CD8-positive, alpha-beta memory T cell (primary cell): ENCODE data around the gene B4GALT6. TPM values are rescaled to one million over a fixed set of nuclear protein-coding genes. Genes with fewer than 3 reads are reported as not detected.
A peak's percentile ranks its signal among the peaks of the same experiment; 100 is the strongest.

Experiments
- CTCF ChIA-PET: fragments of 350-600 bp; sonication (Branson Sonifier 250); formaldehyde crosslinking; loops from one replicate; lab custom pipeline; 2021; ENCODE audit warnings: antibody characterized with exemption; lab: Charles Lee
- POLR2A ChIA-PET: fragments of 350-600 bp; sonication (Branson Sonifier 250); formaldehyde crosslinking; loops from one replicate; lab custom pipeline; 2021; ENCODE audit warnings: antibody characterized with exemption; lab: Charles Lee
- DNase-seq, 5 donors: peaks; one replicate each; pipeline versions ENCODE4 v3.0.0 to v3.0.0-alpha.2; 2020 to 2022; ENCODE audit warnings: mixed read lengths in 1 of 5
- H3K27ac ChIP-seq: one replicate; pipeline ENCODE4 v1.7.0; 2013; ENCODE audit warnings: low read depth, mild to moderate bottlenecking, low read length, moderate library complexity
- H3K27me3 ChIP-seq: 2 replicates; pipeline ENCODE4 v1.7.0; 2013; ENCODE audit warnings: low read length, mild to moderate bottlenecking; ENCODE audit not compliant: insufficient read depth, poor library complexity, severe bottlenecking
- H3K36me3 ChIP-seq: 2 replicates; pipeline ENCODE4 v1.7.0; 2013; ENCODE audit warnings: mild to moderate bottlenecking, low read length, moderate library complexity; ENCODE audit not compliant: insufficient read depth
- H3K4me1 ChIP-seq: 2 replicates; pipeline ENCODE4 v1.7.0; 2013; ENCODE audit warnings: mild to moderate bottlenecking, low read length, moderate library complexity; ENCODE audit not compliant: insufficient read depth
- H3K4me3 ChIP-seq: 2 replicates; pipeline ENCODE4 v1.7.0; 2013; ENCODE audit warnings: mild to moderate bottlenecking, low read length
- H3K9me3 ChIP-seq: 2 replicates; pipeline ENCODE4 v1.7.0; 2013; ENCODE audit warnings: mild to moderate bottlenecking, low read length
- H3K27ac Mint-ChIP-seq, 8 donors: one replicate each; pipeline ENCODE4 v1.8.0; 2020 to 2021; ENCODE audit warnings: mixed read lengths in 8 of 8, mild to moderate bottlenecking in 6 of 8, inconsistent platforms in 3 of 8, moderate library complexity in 3 of 8
- H3K27me3 Mint-ChIP-seq, 2 donors: one replicate each; pipeline ENCODE4 v1.8.0; 2020 to 2021; ENCODE audit warnings: mixed read lengths in 2 of 2, mild to moderate bottlenecking in 1 of 2, moderate library complexity in 1 of 2
- H3K36me3 Mint-ChIP-seq, 3 donors: one replicate each; pipeline ENCODE4 v1.8.0; 2020 to 2021; ENCODE audit warnings: mixed read lengths in 3 of 3, inconsistent platforms in 1 of 3, mild to moderate bottlenecking in 1 of 3
- H3K4me1 Mint-ChIP-seq, 3 donors: one replicate each; pipeline ENCODE4 v1.8.0; 2020 to 2021; ENCODE audit warnings: mixed read lengths in 3 of 3, inconsistent platforms in 1 of 3, mild to moderate bottlenecking in 1 of 3
- H3K4me3 Mint-ChIP-seq, 7 donors: one replicate each; pipeline ENCODE4 v1.8.0; 2020 to 2021; ENCODE audit warnings: mixed read lengths in 7 of 7, mild to moderate bottlenecking in 6 of 7, moderate library complexity in 4 of 7, inconsistent platforms in 2 of 7
- H3K9me3 Mint-ChIP-seq, 5 donors: one replicate each; pipeline ENCODE4 v1.8.0; 2020 to 2022; ENCODE audit warnings: mixed read lengths in 5 of 5, mild to moderate bottlenecking in 3 of 5, moderate library complexity in 2 of 5, inconsistent platforms in 1 of 5
- polyA plus RNA-seq: library from polyadenylated mRNA; unstranded; fragments of 300-500 nt; fragmentation: Illumina TruSeq; gene quantifications from one replicate; pipeline ENCODE4 v1.2.3, GENCODE V29; 2021
- total RNA-seq, 2 experiments: library from RNA; stranded (reverse); gene quantifications; one replicate each; pipeline ENCODE4 v1.2.3, GENCODE V29; 2021

Gene B4GALT6
- total and polyA plus RNA-seq, 3 experiments from 2014 or later = 0.18 to 5.1 (median 3.4) TPM

DNA sequence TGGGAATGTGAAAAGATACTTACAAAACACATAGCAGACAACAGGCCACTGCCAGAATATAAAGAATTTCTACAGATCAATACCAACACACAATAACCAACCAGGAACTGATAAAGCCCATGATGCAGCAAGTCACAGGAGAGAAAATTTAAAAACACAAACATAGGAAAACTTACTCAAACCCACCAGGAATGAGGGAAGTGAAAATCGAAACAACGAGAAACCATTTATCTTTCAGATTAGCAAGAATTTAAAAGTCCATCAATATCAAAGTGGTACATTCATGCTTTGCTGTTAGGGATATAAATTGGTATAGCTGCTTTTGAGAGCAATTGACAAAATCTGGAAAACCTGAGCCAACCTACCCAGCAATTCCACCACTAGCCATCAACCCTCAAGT, 27.6 kb downstream of the B4GALT6 start:
- Histone ChIP-seq H3K36me3 (no peaks in the 10 kb centered on the region), H3K4me1 (no peaks in the 10 kb centered on the region), H3K27me3 (no peaks in the 10 kb centered on the region), H3K27ac (no peak overlapping the region), H3K9me3 (no peaks in the 10 kb centered on the region), H3K4me3 (no peak overlapping the region)
- ChIA-PET POLR2A (no interaction called here), CTCF (no interaction called here)
- H3K4me3 Mint-ChIP-seq = no peak overlapping the region
- H3K9me3 Mint-ChIP-seq = peaks cover 0 to 2% (median 0%) of the 10 kb centered on the region in 5 donors
- DNase-seq = no peak
- H3K27ac Mint-ChIP-seq = no peak overlapping the region
- no peaks in the 10 kb centered on the region for H3K36me3 Mint-ChIP-seq
- peaks cover 16 to 39% of the 10 kb centered on the region in 2 donors for H3K27me3 Mint-ChIP-seq
- peaks cover 6 to 20% (median 7%) of the 10 kb centered on the region in 3 donors for H3K4me1 Mint-ChIP-seq

DNA sequence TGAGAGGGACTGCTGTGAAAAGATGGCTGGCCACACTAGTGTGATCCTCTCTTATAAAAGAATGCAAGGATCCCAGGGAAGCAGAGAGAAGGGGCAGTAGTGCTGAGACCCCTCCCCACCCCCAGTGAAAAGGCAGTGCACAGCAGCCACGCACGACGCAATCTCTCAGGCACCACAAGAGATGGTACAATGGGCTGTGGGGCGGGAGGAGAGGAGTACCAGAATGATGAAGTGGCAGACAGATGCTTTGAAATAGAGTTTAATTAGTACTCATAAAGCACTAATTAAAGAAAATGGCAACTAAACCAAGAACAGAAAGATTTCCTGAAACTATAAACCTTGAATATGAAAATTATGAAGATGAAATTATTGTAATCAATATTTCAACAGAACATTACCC, 29.0 kb downstream of the B4GALT6 start:
- H3K4me1 ChIP-seq = no peaks in the 10 kb centered on the region
- no peak overlapping the region for H3K27ac Mint-ChIP-seq
- H3K4me3 ChIP-seq = no peak overlapping the region
- POLR2A ChIA-PET = no interaction called here
- H3K9me3 Mint-ChIP-seq = peaks cover 0 to 2% (median 0%) of the 10 kb centered on the region in 5 donors
- H3K4me3 Mint-ChIP-seq = no peak overlapping the region
- CTCF ChIA-PET = no interaction called here
- no peak overlapping the region for H3K27ac ChIP-seq
- no peaks in the 10 kb centered on the region for H3K36me3 Mint-ChIP-seq
- H3K9me3 ChIP-seq = no peaks in the 10 kb centered on the region
- H3K4me1 Mint-ChIP-seq = peaks cover 6 to 20% (median 7%) of the 10 kb centered on the region in 3 donors
- H3K36me3 ChIP-seq = no peaks in the 10 kb centered on the region
- DNase-seq = no peak
- H3K27me3 ChIP-seq = no peaks in the 10 kb centered on the region
- peaks cover 17 to 46% of the 10 kb centered on the region in 2 donors for H3K27me3 Mint-ChIP-seq

DNA sequence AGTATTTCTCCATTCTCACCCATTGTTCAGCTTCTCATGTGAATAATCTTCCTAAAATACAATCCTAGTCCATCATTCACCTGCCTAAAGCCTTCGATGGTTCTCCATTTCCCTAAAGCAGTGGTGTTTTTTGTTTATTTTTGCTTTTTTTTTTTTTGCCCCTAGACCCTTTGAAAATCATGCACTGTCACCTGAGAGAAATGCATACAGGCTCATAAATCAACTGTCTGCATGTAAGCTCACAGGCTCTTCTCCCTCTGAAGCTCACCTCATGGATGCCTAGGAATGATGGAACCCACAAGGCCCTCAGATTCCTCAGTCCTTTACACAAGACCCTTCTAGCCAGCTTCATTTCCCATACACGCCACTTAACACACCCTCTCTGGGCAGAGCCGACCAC, 31.5 kb downstream of the B4GALT6 start:
- Histone ChIP-seq H3K9me3 (no peaks in the 10 kb centered on the region), H3K4me1 (no peaks in the 10 kb centered on the region), H3K4me3 (no peak overlapping the region), H3K27ac (no peak overlapping the region), H3K27me3 (no peaks in the 10 kb centered on the region), H3K36me3 (no peaks in the 10 kb centered on the region)
- Mint-ChIP-seq H3K27ac (no peak overlapping the region), H3K4me1 (peaks cover 0 to 2% (median 2%) of the 10 kb centered on the region in 3 donors), H3K27me3 (peaks cover 17 to 44% of the 10 kb centered on the region in 2 donors), H3K4me3 (no peak overlapping the region), H3K36me3 (no peaks in the 10 kb centered on the region), H3K9me3 (peaks cover 0 to 2% (median 0%) of the 10 kb centered on the region in 5 donors)
- DNase-seq = no peak
- ChIA-PET POLR2A (no interaction called here), CTCF (no interaction called here)

DNA sequence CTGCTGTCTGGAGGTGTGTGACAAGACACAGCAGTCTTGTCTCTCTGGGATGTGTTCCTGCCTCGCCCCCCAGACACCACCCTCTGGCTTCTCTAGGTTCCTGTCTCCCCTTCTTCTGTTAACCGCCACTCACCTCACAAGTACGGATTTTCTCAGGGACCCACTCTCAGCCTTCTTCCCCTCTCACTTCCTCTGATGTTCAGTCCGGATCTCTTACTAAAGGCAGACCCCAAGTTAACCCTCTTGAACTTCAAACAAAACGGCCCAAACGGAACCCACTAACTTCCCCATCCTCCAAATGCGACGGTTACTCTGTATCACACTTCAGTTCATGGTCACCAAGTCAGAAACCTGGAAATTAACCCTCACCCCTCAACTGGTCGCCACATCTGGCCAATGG, 32.0 kb downstream of the B4GALT6 start:
- H3K4me3 ChIP-seq = no peak overlapping the region
- H3K36me3 ChIP-seq = no peaks in the 10 kb centered on the region
- Mint-ChIP-seq H3K36me3 (no peaks in the 10 kb centered on the region), H3K27ac (peak overlapping the region in 1 of 8 donors; percentile 7), H3K9me3 (peaks cover 0 to 2% (median 0%) of the 10 kb centered on the region in 5 donors), H3K4me1 (peaks cover 0 to 2% (median 0%) of the 10 kb centered on the region in 3 donors), H3K4me3 (no peak overlapping the region), H3K27me3 (peaks cover 17 to 44% of the 10 kb centered on the region in 2 donors)
- no peak overlapping the region for H3K27ac ChIP-seq
- DNase-seq = no peak
- no peaks in the 10 kb centered on the region for H3K27me3 ChIP-seq
- POLR2A ChIA-PET = no interaction called here
- CTCF ChIA-PET = no interaction called here
- H3K4me1 ChIP-seq = no peaks in the 10 kb centered on the region
- no peaks in the 10 kb centered on the region for H3K9me3 ChIP-seq

DNA sequence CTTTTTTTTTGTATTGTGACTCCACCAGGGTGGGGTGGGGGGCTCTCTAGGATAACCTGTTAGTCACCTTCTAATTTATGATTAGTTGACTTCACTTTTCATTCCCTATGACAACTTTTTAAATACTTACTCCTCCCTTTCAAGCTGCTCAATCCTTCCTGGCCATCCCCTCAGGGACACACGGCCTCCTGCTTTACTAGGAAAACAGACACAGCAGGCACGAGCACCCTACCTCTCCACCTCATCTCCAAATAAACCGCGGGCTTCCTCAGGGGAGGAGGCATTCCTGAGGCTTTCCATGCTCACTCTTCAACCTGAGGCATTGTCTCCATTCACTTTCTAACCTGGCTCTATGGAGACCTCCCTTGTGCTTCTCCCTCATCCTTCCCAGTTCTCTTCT, 33.0 kb downstream of the B4GALT6 start:
- peaks cover 17 to 42% of the 10 kb centered on the region in 2 donors for H3K27me3 Mint-ChIP-seq

DNA sequence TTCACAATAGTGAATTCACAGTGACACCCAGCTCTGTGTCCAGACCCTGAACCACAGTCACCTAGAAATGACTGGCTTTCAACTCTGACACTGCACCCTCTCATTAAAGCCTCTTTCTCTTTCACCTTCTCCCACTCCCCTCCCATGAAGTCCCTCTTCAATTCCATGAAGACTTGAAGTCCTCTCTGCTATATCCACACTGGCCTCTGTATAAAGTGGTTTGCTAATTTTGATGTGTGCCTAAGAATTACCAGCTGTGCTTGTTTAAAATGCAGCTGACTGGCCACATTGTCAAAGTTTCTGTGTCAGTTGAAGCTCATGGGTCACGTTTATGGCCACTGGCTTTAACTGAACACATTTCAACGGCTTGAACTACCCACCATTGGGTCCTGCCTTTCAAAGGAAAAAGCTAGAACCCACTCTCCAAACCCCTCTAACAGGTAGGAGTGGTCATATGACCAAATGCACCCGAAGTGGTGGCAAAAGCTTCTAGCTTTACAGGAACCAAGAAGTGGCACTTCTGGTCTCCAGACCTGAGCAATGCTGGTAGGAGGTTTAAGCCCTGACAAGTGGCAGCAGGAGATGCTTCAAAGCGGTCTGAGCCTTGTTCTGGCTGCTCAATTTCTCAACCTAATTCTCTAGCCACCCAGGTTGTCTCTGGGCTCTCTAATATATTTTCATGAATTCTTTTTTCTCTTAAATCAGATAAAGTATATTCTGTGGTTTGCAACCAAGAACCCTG, 34.2 kb downstream of the B4GALT6 start:
- Histone ChIP-seq H3K36me3 (no peaks in the 10 kb centered on the region), H3K27ac (no peak overlapping the region), H3K9me3 (no peaks in the 10 kb centered on the region), H3K4me1 (no peaks in the 10 kb centered on the region), H3K27me3 (no peaks in the 10 kb centered on the region), H3K4me3 (no peak overlapping the region)
- CTCF ChIA-PET = interaction anchor here (1.1 to 1.3 kb wide), 2 partner anchors 13 to 17 kb away, joined by 3 read pairs; no protein-coding TSS in a partner anchor
- H3K4me1 Mint-ChIP-seq = peaks cover 0 to 6% (median 2%) of the 10 kb centered on the region in 3 donors
- H3K4me3 Mint-ChIP-seq = no peak overlapping the region
- H3K36me3 Mint-ChIP-seq = no peaks in the 10 kb centered on the region
- no peak overlapping the region for H3K27ac Mint-ChIP-seq
- POLR2A ChIA-PET = no interaction called here
- H3K9me3 Mint-ChIP-seq = peaks cover 0 to 2% (median 0%) of the 10 kb centered on the region in 5 donors
- DNase-seq = no peak
- peaks cover 17 to 36% of the 10 kb centered on the region in 2 donors for H3K27me3 Mint-ChIP-seq

More for the DNA sequence above, 33.0 kb downstream of the B4GALT6 start:
- H3K27ac ChIP-seq = no peak overlapping the region
- H3K4me1 ChIP-seq = no peaks in the 10 kb centered on the region
- peaks cover 0 to 2% (median 0%) of the 10 kb centered on the region in 5 donors for H3K9me3 Mint-ChIP-seq
- ChIA-PET POLR2A (no interaction called here), CTCF (interaction anchor here (1.1 to 1.3 kb wide), 2 partner anchors 12 to 16 kb away, joined by 3 read pairs; no protein-coding TSS in a partner anchor)
- H3K9me3 ChIP-seq = no peaks in the 10 kb centered on the region
- H3K4me1 Mint-ChIP-seq = peaks cover 0 to 5% (median 2%) of the 10 kb centered on the region in 3 donors
- H3K27ac Mint-ChIP-seq = peak overlapping the region in 1 of 8 donors; percentile 42
- no peaks in the 10 kb centered on the region for H3K36me3 Mint-ChIP-seq
- H3K36me3 ChIP-seq = no peaks in the 10 kb centered on the region
- DNase-seq = no peak
- H3K4me3 ChIP-seq = no peak overlapping the region
- H3K27me3 ChIP-seq = no peaks in the 10 kb centered on the region
- no peak overlapping the region for H3K4me3 Mint-ChIP-seq

DNA sequence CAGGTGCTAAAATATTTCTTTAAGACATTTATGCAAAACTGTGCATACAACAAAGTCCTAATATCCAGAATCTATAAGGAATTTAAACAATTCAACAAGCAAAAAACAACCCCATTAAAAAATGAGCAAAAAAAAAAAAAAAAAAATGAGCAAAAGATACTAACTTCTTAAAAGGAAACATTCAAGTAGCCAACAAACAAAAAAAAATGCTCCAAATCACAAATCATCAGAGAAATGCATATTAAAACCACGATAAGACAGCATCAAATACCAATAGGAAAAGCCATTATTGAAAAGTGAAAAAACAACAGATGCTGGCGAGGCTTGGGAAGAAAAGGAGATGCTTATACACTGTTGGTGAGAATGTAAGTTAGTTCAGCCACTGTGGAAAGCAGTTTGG, 34.9 kb downstream of the B4GALT6 start:
- Mint-ChIP-seq H3K9me3 (peaks cover 0 to 2% (median 0%) of the 10 kb centered on the region in 5 donors), H3K36me3 (no peaks in the 10 kb centered on the region), H3K27me3 (peaks cover 16 to 34% of the 10 kb centered on the region in 2 donors), H3K4me3 (no peak overlapping the region), H3K4me1 (peaks cover 0 to 6% (median 2%) of the 10 kb centered on the region in 3 donors), H3K27ac (no peak overlapping the region)
- no peak overlapping the region for H3K4me3 ChIP-seq
- ChIA-PET CTCF (no interaction called here), POLR2A (no interaction called here)
- H3K36me3 ChIP-seq = no peaks in the 10 kb centered on the region
- no peaks in the 10 kb centered on the region for H3K27me3 ChIP-seq
- DNase-seq = no peak
- no peak overlapping the region for H3K27ac ChIP-seq
- no peaks in the 10 kb centered on the region for H3K9me3 ChIP-seq
- H3K4me1 ChIP-seq = no peaks in the 10 kb centered on the region

DNA sequence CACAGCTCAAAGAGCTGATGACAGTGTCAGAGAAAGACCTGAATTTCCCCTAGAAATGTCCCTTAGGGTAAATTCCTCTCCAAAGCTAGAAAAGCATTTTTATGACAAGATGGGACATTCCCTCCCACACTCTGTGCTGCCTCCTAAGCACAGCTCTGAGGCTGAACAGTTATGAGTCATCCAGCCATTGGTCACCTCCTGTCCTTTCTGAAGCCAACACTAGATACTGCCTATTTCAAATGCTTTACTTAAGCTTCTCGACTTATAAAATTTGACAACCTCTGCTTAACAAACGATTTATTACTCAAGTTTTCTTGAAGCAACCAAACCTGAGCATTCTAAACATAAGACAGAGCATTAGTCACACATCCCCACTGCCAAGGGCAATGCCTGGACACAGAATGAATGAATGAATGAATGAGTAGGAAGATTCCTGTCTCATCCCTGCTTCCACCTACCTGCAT, 35.4 kb downstream of the B4GALT6 start:
- H3K27ac Mint-ChIP-seq = no peak overlapping the region
- Histone ChIP-seq H3K27me3 (no peaks in the 10 kb centered on the region), H3K27ac (no peak overlapping the region), H3K4me3 (no peak overlapping the region), H3K4me1 (no peaks in the 10 kb centered on the region), H3K9me3 (no peaks in the 10 kb centered on the region), H3K36me3 (no peaks in the 10 kb centered on the region)
- ChIA-PET CTCF (no interaction called here), POLR2A (no interaction called here)
- peaks cover 17 to 31% of the 10 kb centered on the region in 2 donors for H3K27me3 Mint-ChIP-seq
- H3K4me3 Mint-ChIP-seq = no peak overlapping the region
- H3K4me1 Mint-ChIP-seq = peaks cover 0 to 6% (median 2%) of the 10 kb centered on the region in 3 donors
- H3K9me3 Mint-ChIP-seq = peaks cover 0 to 2% (median 0%) of the 10 kb centered on the region in 5 donors
- DNase-seq = no peak
- H3K36me3 Mint-ChIP-seq = no peaks in the 10 kb centered on the region
